GM12874 (cell line): ENCODE measurements around the gene POFUT1.

ENCODE experiments used
- TF ChIP-seq, protein P1 (sequence below): IDR thresholded peaks from 2 replicates; pipeline ENCODE4 v1.5.1; 2011; ENCODE audit warnings: low read depth, mild to moderate bottlenecking, control low read depth, low read length, moderate library complexity; ENCODE audit not compliant: insufficient read depth

Gene POFUT1

DNA sequence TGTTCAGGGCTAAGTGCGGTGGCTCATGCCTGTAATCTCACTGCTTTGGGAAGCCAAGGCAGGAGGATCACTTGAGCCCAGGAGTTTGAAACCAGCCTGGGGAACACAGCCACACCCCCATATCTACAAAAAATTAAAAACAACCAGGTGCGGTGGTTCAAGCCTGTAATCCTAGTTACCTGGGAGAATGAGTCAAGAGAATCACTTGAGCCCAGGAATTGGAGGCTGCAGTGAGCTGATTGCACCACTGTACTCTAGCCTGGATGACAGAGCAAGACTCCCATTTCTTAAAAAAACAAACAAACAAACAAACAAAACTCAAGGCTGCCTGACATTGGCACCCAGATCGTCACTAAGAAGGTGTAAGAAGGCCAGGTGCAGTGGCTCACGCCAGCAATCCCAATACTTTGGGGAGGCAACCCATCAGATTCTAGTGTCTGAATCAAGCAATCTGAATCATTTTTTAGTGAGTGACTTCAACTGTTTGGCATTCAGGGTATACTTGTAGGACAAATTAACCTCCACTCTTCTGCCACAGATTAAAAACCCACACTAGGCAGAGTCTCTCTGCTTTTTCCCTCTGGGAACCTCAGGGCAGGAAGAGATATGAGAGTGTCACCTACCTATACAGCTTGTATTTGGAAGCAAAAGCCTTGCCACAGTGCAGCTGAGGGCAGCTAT lies 6.2 kb upstream of the POFUT1 start:
- TF ChIP-seq, protein P1, sequence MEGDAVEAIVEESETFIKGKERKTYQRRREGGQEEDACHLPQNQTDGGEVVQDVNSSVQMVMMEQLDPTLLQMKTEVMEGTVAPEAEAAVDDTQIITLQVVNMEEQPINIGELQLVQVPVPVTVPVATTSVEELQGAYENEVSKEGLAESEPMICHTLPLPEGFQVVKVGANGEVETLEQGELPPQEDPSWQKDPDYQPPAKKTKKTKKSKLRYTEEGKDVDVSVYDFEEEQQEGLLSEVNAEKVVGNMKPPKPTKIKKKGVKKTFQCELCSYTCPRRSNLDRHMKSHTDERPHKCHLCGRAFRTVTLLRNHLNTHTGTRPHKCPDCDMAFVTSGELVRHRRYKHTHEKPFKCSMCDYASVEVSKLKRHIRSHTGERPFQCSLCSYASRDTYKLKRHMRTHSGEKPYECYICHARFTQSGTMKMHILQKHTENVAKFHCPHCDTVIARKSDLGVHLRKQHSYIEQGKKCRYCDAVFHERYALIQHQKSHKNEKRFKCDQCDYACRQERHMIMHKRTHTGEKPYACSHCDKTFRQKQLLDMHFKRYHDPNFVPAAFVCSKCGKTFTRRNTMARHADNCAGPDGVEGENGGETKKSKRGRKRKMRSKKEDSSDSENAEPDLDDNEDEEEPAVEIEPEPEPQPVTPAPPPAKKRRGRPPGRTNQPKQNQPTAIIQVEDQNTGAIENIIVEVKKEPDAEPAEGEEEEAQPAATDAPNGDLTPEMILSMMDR, result no peak

DNA sequence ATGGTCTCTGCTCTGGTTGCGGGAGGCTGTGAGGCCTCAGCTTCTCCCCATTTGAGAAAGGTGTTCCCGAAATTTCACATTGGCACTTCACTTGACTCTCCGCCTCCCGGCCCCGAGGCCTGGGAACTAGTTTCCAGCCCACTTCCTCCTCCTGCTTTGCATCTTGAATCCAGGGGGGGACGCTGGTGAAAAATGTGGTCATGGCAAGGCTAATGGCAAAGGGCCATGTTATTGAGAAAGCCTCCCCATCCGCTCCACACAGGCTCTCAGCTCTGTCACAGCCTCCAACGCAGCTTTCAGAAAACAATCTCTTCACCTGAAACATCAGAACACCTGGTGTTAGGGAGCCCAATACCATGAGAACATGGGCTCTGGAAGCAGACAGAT lies 5.7 kb upstream of the POFUT1 start:
- TF ChIP-seq, protein P1, result no peak

DNA sequence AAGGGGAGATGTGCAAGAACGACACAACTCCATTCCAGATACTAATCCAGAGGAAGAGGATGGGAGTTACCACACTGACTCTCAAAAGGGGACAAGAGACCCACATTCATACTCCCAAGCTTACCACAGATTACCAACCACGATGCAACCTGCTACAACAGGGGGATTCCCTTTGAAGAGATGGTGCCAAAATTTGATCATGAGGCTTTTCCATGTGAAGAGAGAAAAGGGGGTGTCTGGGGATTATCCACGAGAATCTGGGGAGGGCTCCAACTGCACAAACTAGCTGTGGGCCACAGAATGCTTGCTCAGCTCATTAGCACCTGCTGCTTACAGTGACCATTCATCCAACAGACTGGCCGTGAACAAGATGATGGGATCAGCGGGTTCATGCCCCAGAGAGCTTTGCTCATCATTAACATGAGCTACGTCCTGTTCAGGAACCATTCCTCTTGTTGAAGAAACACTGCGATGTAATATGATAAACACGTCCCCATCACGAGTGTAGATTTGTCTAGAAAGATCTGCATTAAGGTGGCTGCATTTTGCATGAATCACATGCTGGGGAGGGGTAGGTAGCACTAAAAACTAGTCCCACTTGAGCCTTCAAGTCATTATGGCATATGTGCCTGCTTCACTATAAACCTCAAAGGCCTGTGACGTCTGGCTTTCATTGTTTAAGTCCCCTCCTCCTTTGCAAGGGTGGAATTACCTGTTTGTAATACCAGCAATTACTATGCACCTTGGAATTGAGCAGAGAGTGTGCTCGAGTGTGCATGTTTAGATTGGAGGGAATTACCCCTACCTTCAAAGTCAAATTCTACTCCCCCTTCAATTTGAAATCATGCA lies 4.1 kb upstream of the POFUT1 start:
- TF ChIP-seq, protein P1, result no peak

DNA sequence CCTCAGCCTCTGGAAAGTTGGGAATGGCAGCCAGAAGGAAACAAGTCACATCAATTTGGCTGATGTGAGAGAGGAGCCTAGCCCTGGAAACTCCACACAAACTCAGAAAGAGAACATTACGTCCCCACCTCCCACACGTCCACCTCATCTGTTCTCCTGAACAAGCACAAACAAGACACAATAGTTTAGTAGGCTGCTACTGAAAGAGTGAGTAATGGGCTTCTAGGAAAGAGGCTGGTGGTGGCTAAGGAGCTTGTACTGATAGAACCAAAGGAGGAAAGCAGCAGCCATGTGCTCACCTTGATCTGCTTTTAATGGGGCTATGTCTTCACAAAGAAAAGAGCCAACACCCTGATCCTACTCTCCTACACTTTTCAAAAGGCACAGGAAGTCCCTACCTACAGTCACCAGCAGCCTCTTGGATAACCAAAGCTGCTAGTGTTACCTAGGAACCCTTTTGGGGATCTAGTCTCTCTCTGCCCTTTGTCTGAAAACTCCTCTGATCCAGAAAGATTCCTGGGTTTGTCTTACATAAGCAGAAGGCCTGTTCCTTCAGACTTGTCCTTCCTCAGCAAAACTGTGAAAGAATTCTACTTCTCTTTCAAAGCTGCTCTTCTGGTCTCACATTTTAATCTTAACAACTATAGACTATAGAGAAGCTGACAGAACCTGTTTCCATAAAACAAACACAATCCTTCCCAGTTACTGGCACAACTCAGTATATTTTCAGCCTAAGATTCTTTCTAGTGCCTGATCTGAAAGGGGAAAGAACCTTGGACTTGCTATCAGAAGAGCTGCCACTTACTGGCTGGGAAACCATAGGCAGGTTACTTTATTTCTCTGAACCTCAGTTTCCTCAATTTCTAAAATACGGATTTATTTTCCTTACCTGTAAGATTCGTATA lies 3.2 kb upstream of the POFUT1 start:
- TF ChIP-seq, protein P1, result no peak

DNA sequence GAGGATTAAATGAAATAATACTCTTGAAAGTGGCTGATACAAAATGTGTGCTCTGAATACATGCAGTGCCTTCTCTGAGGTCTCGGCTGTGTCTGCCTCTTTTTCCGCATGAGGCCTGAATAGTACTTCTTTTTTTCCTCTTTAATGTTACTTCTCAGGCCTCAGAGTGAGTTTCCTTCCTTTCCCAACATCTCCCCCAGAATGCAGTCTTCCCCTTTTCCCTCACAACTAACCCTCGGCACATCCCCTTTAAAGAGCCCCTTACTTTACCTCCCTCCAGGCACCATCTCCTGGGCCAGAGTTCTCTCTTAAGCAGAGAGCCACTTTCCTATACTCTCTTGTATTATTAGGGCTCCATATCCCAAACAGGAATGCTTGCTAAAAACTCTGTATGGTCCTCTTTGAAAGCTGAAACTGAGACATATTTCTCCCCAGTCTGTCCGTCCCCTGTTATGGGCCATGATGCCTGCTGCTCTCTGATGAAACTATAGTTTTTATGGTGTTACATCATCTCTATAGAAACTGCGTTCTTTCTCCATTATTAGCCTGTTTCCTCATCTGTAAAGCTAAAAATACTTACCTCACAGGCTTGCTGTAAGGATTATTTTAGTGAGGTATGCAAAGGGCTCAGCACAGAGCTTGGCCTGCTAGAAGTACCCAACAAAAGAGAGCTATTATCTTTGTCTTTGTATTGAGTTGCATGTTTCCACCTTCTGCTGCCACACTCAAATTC lies 2.4 kb upstream of the POFUT1 start:
- TF ChIP-seq, protein P1, result no peak

DNA sequence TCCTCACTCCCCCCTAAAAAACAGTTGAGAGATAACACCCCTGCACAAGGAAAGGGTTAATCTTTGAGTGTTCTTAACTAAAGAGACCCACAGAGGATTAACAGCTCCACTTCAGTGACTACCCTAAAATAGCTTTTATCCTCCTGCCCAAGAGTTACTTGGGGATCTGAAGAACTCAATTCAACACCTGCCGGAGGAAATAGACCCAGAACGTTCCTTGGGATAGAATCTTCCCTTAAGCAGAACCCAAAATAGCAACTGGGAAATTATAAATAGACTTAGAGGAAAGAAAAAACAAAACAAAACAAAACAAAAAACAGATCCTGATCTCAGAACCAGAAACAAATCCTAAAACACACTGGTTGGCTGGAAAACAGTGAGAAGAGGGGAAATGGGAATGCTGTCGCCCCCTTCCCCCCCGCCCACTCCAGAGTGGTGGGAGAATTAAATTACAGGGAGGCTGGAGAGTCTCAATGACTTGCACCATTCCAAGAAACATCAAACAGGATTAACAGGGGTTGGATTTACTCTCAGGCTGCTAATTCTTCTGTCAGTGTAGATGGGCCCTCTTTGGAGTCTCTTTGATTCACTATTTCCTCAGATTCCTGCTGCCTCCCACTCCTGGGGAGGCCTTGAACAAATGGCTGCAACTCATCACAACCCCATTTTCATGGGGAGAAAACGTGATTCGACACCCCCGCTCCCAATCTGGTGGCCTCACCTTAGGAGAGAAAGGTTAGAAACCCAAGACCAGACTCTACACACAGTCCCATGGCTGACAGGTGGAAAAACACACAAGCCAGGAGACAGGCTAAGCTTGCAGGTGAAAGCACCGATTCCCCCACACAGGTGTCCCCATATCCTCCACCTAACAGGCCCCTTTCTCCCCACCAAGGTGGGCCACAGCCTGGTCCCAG lies 1.6 kb upstream of the POFUT1 start:
- TF ChIP-seq, protein P1, result no peak
